ENCODE data around the gene SPP1. TPM values are rescaled to one million over a fixed set of nuclear protein-coding genes. Genes with fewer than 3 reads are reported as not detected.

SPP1 gene
- total RNA-seq, 2 donors from 2014 or later = 0.31 to 8.8 TPM

- 85 to 93% methylated on average over 3 to 4 of the region's 4 CpGs for WGBS, 2 experiments (ENCODE audit: insufficient coverage in 1 of 2, insufficient read length in 1 of 2)
- H3K36me3 Mint-ChIP-seq (ENCODE audit: low read depth) = peaks cover 70% of the 10 kb centered on the region
- no peak overlapping the region for H3K4me3 ChIP-seq (ENCODE audit: low read length)
- H3K9ac ChIP-seq (ENCODE audit: extremely low read depth, low read length, poor library complexity, severe bottlenecking) = no peak overlapping the region
- no peaks in the 10 kb centered on the region for H3K4me1 ChIP-seq (ENCODE audit: control insufficient read depth, insufficient read depth, low read length)
- H3K27me3 Mint-ChIP-seq (ENCODE audit: insufficient read depth) = no peaks in the 10 kb centered on the region
- no peak for TF ChIP-seq CTCF (conservative IDR thresholded peaks at IDR 0.05)
- H3K36me3 ChIP-seq (ENCODE audit: control insufficient read depth, insufficient read depth, low read length) = peaks cover 51% of the 10 kb centered on the region
- H3K9me3 ChIP-seq (ENCODE audit: control insufficient read depth, low read length) = peaks cover 31% of the 10 kb centered on the region
- H3K27ac Mint-ChIP-seq = peak overlapping the region; percentile 4
- H3K27me3 ChIP-seq (ENCODE audit: control insufficient read depth, insufficient read depth, low read length, poor library complexity, severe bottlenecking) = no peaks in the 10 kb centered on the region
- H3K9me3 Mint-ChIP-seq = peaks cover 36% of the 10 kb centered on the region
- H3K4me3 Mint-ChIP-seq = no peak overlapping the region
- peaks cover 6% of the 10 kb centered on the region for H3K4me1 Mint-ChIP-seq
- no peak overlapping the region for H3K27ac ChIP-seq (ENCODE audit: low read depth, low read length)
- DNase-seq = no peak
These were observed 52.4 kb downstream of the SPP1 start for GRCh38 chr4:88027611-88028608.

- DNase-seq = no peak
- no peak overlapping the region for H3K27ac ChIP-seq (ENCODE audit: low read depth, low read length)
- H3K36me3 Mint-ChIP-seq (ENCODE audit: low read depth) = peaks cover 65% of the 10 kb centered on the region
- H3K9me3 ChIP-seq (ENCODE audit: control insufficient read depth, low read length) = peaks cover 31% of the 10 kb centered on the region
- 95 to 96% methylated on average over 3 of the region's 3 CpGs for WGBS, 2 experiments (ENCODE audit: insufficient coverage in 1 of 2, insufficient read length in 1 of 2)
- peaks cover 46% of the 10 kb centered on the region for H3K36me3 ChIP-seq (ENCODE audit: control insufficient read depth, insufficient read depth, low read length)
- no peak overlapping the region for H3K9ac ChIP-seq (ENCODE audit: extremely low read depth, low read length, poor library complexity, severe bottlenecking)
- no peaks in the 10 kb centered on the region for H3K27me3 Mint-ChIP-seq (ENCODE audit: insufficient read depth)
- H3K27me3 ChIP-seq (ENCODE audit: control insufficient read depth, insufficient read depth, low read length, poor library complexity, severe bottlenecking) = no peaks in the 10 kb centered on the region
- no peaks in the 10 kb centered on the region for H3K4me1 ChIP-seq (ENCODE audit: control insufficient read depth, insufficient read depth, low read length)
- no peak overlapping the region for H3K4me3 ChIP-seq (ENCODE audit: low read length)
- TF ChIP-seq CTCF (conservative IDR thresholded peaks at IDR 0.05) = no peak
- H3K27ac Mint-ChIP-seq = no peak overlapping the region
- no peak overlapping the region for H3K4me3 Mint-ChIP-seq
- H3K4me1 Mint-ChIP-seq = peaks cover 6% of the 10 kb centered on the region
- peaks cover 33% of the 10 kb centered on the region for H3K9me3 Mint-ChIP-seq
These were observed 53.4 kb downstream of the SPP1 start for GRCh38 chr4:88028946-88029345.

- H3K4me3 Mint-ChIP-seq = no peak overlapping the region
- peaks cover 28% of the 10 kb centered on the region for H3K9me3 Mint-ChIP-seq
- peaks cover 61% of the 10 kb centered on the region for H3K36me3 Mint-ChIP-seq (ENCODE audit: low read depth)
- Histone ChIP-seq H3K27me3 (ENCODE audit: control insufficient read depth, insufficient read depth, low read length, poor library complexity, severe bottlenecking) (no peaks in the 10 kb centered on the region), H3K4me3 (ENCODE audit: low read length) (no peak overlapping the region), H3K9ac (ENCODE audit: extremely low read depth, low read length, poor library complexity, severe bottlenecking) (no peak overlapping the region), H3K36me3 (ENCODE audit: control insufficient read depth, insufficient read depth, low read length) (peaks cover 45% of the 10 kb centered on the region), H3K4me1 (ENCODE audit: control insufficient read depth, insufficient read depth, low read length) (no peaks in the 10 kb centered on the region), H3K9me3 (ENCODE audit: control insufficient read depth, low read length) (peaks cover 29% of the 10 kb centered on the region), H3K27ac (ENCODE audit: low read depth, low read length) (no peak overlapping the region)
- no peak for TF ChIP-seq CTCF (conservative IDR thresholded peaks at IDR 0.05)
- 80 to 92% methylated on average over 1 to 3 of the region's 3 CpGs for WGBS, 2 experiments (ENCODE audit: insufficient coverage in 1 of 2, insufficient read length in 1 of 2)
- no peak for DNase-seq
- H3K27ac Mint-ChIP-seq = no peak overlapping the region
- no peaks in the 10 kb centered on the region for H3K27me3 Mint-ChIP-seq (ENCODE audit: insufficient read depth)
- peaks cover 6% of the 10 kb centered on the region for H3K4me1 Mint-ChIP-seq
These were observed 54.0 kb downstream of the SPP1 start for GRCh38 chr4:88029556-88029955.

Measured in endodermal cell (in vitro differentiated cells).